Left colon (tissue), 2 donors: ENCODE results near the gene SEMA3E. TPM values are rescaled to one million over a fixed set of nuclear protein-coding genes. Genes with fewer than 3 reads are reported as not detected.

Experiments
- ATAC-seq: fragments of 200-7000 bp; cut with Tn5 transposase; one replicate; pipeline ENCODE4 v1.9.1; 2020; ENCODE audit warnings: mild to moderate bottlenecking, moderate library complexity
- DNase-seq, 2 donors: peaks; one replicate each; pipeline ENCODE4 v3.0.0-alpha.2; 2020
- intact Hi-C, 2 donors: fragments of 100-400 bp; cut with DNase I in 1 of 2; cut with micrococcal nuclease in 1 of 2; formaldehyde crosslinking; loops; one replicate each; pipeline versions ENCODE4 v1.11.2 to v1.14.0; 2022; cut with DNase I, micrococcal nuclease
- total RNA-seq, 2 donors: library from RNA; stranded (reverse); fragmentation: NEBNext Ultra II Directional; extraction: Animal tissue kit (Norgen Biotek cat#: 25700); gene quantifications; one replicate each; pipeline ENCODE4 v1.2.1, GENCODE V29; 2021
- donor health status: DM: no; HTN: no; CAD: no.
- donor health status: DM: yes; HTN: yes; CAD: no.

SEMA3E gene
- total RNA-seq, 2 donors from 2014 or later, result 1.4 to 2.2 TPM

- intact Hi-C loops, result no loop called here
- no peak for DNase-seq
- ATAC-seq, result no peak
Measured at GRCh38 chr7:83646027-83646426, 2.9 kb downstream of the SEMA3E start.

GRCh38 chr7:83643739-83644138 is 5.2 kb downstream of the SEMA3E start:
- ATAC-seq (no peak), DNase-seq (no peak)
- intact Hi-C loops, result no loop called here

DNA sequence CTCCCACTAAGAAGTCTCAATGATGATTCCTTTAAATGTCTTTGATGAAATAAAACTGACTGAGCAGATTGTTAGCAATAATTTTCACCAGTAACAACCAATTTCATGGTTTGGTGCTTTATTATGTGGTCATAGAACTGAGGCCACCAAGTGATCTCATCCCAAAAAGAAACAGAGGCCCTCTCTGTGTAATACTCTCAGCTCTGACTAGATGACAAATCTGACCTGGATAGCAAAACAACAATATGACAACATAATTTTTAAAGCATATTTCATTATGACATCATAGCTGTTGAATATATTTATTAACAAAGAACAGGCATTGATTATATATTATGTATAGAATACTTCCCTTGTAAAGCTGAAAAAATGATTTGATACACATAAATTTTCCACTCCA is 5.9 kb downstream of the SEMA3E start:
- DNase-seq (no peak), ATAC-seq (no peak)
- intact Hi-C loops, result no loop called here

- DNase-seq (no peak), ATAC-seq (no peak)
- intact Hi-C loops, result no loop called here
Measured at GRCh38 chr7:83640731-83641537, 8.0 kb downstream of the SEMA3E start.

DNA sequence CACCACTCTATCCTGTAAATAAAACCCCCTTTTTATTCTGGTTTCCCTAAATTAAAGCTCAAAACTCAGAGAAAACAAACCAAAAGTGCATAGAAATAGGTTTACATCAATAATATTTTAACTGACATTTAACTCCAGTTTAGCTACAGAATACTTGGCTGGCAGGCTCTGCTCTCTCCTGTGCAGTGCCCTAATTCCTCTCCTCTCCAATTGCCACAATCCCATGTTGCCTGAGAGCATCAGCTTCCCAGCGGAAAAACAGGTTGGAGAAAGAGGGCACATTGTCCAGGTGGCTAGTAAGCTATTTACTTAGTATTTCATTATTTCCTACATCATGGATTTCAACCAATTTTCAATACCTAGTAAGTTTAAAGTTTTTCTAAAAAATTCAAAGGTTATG is 8.7 kb downstream of the SEMA3E start:
- ATAC-seq (no peak), DNase-seq (no peak)
- intact Hi-C loops, result no loop called here

DNA sequence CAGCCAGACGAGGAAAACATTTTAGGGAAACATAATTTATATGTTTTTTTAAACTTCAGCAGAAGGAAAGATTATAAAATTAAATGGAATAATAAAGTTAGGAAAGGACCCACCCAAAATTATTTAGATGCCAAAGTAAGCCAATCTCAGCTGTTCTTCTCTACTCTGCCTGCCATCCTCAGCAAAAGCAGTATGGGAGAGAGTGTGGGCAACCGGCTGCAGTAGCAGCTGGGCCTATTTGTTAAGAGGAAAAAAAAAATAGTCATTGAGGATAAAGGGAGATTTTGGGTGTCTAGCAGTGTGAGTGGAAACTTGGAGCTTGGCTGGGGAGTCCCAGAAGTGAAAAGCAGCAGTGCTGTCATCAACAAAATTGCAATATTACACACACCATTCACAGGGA is 15.4 kb downstream of the SEMA3E start:
- DNase-seq, result no peak
- no peak for ATAC-seq
- intact Hi-C loops, result no loop called here

DNA sequence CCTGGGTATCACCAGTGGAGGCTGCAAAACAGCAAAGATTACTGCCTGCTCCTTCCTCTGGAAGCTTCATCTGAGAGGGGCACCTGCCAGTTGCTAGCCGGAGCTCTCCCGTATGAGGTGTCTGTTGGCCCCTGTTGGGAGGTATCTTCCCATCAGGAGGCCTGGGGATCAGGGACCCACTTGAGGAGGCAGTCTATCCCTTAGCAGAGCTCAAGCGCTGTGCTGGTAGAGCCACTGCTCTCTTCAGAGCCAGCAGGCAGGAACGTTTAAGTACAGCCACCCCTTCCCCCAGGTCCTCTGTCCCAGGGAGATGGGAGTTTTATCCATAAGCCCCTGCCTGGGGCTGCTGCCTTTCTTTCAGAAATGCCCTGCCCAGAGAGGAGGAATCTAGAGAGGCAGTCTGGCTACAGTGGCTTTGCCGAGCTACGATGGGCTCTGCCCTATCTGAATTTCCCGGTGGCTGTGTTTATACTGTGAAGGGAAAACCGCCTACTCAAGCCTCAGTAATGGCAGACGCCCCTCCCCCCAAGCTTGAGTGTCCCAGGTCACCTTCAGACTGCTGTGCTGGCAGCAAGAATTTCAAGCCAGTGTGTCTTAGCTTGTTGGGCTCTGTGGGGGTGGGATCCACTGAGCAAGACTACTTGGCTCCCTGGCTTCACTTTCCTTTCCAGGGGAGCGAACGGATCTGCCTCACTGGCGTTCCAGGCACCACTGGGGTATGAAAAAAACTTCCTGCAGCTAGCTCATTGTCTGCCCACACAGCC is 19.6 kb downstream of the SEMA3E start:
- intact Hi-C loops, result no loop called here
- no peak for DNase-seq
- ATAC-seq, result no peak

DNA sequence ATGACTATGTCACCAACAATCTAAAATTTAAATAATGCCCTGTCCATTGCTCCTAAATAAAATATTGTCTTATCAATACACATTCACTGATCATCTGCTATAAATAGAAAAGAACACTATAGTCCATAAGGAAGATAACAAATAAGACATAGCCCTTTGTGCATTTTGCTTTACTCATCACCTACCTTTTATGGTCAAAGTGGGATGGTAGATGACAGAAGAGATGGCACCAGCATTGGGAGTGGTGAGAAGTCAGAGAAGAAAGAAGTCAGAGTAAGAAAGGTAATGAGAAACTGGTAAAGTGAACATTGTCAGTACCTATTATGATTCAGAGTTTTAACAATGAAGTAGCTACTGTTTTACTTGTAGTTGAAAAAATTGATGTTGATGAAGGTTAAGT is 31.1 kb downstream of the SEMA3E start:
- no peak for DNase-seq
- ATAC-seq, result no peak
- intact Hi-C loops, result no loop called here

- intact Hi-C loops, result no loop called here
- ATAC-seq, result no peak
- no peak for DNase-seq
Measured at GRCh38 chr7:83614112-83614511, 34.8 kb downstream of the SEMA3E start.

GRCh38 chr7:83613232-83613631 is 35.7 kb downstream of the SEMA3E start:
- DNase-seq (no peak), ATAC-seq (no peak)
- intact Hi-C loops, result no loop called here

DNA sequence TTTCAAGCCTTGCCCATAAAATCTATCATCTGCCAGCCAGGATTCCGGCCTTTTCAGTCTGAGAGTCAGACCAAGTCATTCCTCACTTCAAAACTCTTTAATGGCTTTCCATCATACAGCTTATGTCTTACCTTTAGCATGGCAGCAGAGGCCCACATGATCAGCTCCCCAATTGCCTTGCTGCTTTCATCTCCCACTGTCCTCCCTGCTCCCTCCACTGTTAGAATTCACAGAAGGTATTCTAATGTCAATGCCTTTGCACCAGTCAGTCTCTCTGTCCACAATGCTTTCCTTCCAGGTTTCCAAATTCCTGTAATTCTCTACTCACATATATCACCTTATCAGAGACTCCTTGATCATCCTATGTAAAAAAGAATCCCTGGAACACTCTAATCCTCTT is 37.2 kb downstream of the SEMA3E start:
- ATAC-seq, result no peak
- no peak for DNase-seq
- intact Hi-C loops, result no loop called here

DNA sequence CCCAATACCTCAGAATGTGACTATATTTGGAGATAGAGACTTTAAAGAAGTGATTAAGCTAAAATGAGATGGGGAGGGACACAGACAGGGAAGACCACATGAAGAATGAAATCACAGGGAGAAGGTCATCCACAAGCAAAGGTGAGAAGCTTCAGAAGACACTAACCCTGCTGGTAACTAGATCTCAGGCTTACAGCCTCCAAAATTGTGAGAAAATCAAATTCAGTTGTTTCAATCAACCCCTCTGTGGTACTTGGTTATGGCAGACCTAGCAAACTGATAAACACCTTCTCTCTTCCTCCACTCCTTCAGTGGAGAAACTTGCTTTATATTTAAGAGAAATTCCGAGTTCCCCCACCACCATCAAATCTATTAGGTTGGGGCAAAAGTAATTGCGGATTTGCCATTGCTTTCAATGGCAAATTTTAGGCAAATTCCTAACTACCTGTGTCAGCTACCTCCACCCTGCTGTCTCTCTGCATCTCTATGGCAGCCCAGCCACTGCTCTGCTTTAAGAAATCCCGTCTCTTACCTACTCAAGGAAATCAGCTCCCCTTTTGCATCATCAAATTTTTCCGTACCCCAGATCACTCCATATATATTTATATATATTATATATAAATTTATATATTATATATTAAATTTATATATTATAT is 38.2 kb downstream of the SEMA3E start:
- intact Hi-C loops, result no loop called here
- DNase-seq, result no peak
- no peak for ATAC-seq

DNA sequence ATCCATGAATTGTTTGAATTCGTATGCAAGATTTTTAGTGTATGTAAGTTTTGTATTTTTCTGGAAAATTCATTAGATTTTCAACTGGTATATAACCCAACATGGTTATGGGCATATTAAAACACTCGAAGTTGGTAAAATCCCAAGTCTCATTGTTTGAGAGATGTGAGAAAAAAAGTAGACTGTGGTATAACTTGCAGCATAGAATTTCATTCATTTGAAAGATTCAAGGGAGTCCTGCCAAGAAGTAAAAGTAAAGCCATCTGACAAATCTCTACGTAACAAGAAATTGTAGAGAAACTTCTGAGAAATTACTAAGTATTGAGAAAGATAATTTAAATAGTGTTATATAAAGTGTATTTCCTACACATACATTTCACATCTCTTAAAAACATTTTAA is 40.2 kb downstream of the SEMA3E start:
- intact Hi-C loops, result no loop called here
- ATAC-seq (no peak), DNase-seq (no peak)

GRCh38 chr7:83603649-83604048 is 45.3 kb downstream of the SEMA3E start:
- ATAC-seq (no peak), DNase-seq (no peak)
- intact Hi-C loops, result no loop called here

GRCh38 chr7:83599131-83599530 is 49.8 kb downstream of the SEMA3E start:
- intact Hi-C loops, result no loop called here
- ATAC-seq, result no peak
- no peak for DNase-seq

DNA sequence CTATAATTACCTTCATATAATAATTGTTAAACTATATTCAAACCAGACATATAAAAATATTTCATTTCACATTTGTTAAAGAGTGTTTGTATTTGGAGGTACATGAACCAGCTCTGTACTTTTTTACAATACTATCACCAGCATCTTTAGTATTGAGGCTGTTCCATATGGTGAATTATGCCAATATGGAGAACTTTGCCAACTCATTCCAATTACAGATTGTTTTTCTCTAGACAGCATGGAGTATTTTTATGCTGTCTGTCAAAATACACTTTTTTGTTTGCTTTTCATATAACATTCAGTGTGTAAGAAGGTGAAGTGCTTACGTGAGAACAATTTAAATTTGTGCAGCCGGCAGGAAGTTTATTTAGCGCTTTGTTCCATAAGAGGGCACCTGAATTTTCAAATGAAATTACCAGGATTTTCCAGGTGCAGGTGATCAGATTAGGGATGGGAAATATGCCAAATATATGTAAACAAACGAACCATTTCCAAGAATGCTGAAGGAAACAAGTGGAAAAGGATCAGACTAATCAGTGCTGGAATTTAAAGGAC is 54.9 kb downstream of the SEMA3E start:
- no peak for DNase-seq
- no peak for ATAC-seq
- intact Hi-C loops, result no loop called here

DNA sequence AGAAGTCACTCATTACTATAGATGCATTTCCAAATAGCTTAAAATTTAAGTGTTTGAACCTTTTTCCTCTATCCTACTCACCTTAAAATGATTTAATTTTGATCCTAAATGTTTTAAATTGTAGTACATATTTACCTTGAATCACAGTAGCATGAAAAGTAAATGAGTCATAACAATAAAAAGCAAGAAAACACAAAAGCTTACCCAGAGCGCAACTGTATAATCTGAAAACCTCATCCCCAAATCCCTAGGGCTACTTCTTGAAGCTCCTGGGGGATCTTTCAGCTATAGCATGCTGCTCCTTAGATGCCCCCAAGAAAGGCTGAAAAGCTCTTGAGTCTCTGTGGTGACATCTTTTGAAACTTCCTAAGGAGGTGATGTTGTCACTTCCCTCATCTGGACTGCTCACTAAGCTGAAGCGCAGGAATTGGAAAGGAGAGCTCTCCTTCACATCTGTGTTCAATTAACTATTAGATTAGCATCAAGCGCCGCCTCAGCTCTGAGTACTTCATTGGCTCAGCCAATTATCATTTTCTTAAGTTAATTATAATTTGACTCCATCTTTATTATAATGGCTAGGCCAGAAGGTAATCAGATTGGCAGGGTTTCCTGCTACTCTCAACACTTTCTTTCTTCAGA is 60.2 kb downstream of the SEMA3E start:
- DNase-seq, result no peak
- intact Hi-C loops, result no loop called here
- ATAC-seq, result no peak

- intact Hi-C loops, result no loop called here
- ATAC-seq (no peak), DNase-seq (no peak)
Measured at GRCh38 chr7:83586281-83586680, 62.7 kb downstream of the SEMA3E start.

- intact Hi-C loops, result no loop called here
- ATAC-seq, result no peak
- no peak for DNase-seq
Measured at GRCh38 chr7:83581667-83582435, 67.1 kb downstream of the SEMA3E start.
